PC-3 (cell line): ENCODE data around the gene MRPL57. TPM values are rescaled to one million over a fixed set of nuclear protein-coding genes. Genes with fewer than 3 reads are reported as not detected.
"Not testable (repeated sequence)": the region's sequence is repeated elsewhere in the genome, so short reads cannot be mapped to it uniquely, and the experiment has no call there.

Source experiments
- ATAC-seq: fragments of 200-7000 bp; cut with Tn5 transposase; 2 replicates; pipeline ENCODE4 v1.9.1; 2020; ENCODE audit warnings: mild to moderate bottlenecking, moderate library complexity
- BruUV-seq: library from RNA; stranded (reverse); fragments of 400-500 nt; replicated peaks from 2 replicates; lab custom pipeline; 2021; lab: Mats Ljungman, UMichigan
- CTCF ChIA-PET: fragments of 300-600 bp; sonication (Branson Sonifier 250); formaldehyde crosslinking; loops from one replicate; lab custom pipeline; 2022; ENCODE audit warnings: antibody characterized with exemption; lab: Charles Lee
- POLR2A ChIA-PET: fragments of 300-600 bp; sonication (Branson Sonifier 250); formaldehyde crosslinking; loops from one replicate; lab custom pipeline; 2022; ENCODE audit warnings: antibody characterized with exemption; ENCODE audit not compliant: unreplicated experiment; lab: Charles Lee
- DNase-seq: peaks from one replicate; pipeline ENCODE4 v3.0.0-alpha.2; 2015
- H2AFZ ChIP-seq: fragments of 300-600 bp; sonication (generic); 2 replicates; pipeline ENCODE4 v1.6.0; 2016; ENCODE audit warnings: antibody characterized with exemption, low read length
- H3F3A ChIP-seq: fragments of 300-600 bp; sonication (generic); one replicate; pipeline ENCODE4 v1.6.0; 2017; ENCODE audit warnings: antibody characterized with exemption, low read length, control low read depth, mild to moderate bottlenecking; ENCODE audit not compliant: unreplicated experiment
- H3K27ac ChIP-seq: fragments of 300-600 bp; sonication (generic); 2 replicates; pipeline ENCODE4 v1.5.1; 2016; ENCODE audit warnings: mild to moderate bottlenecking, low read length
- H3K27me3 ChIP-seq: fragments of 300-600 bp; sonication (generic); 2 replicates; pipeline ENCODE4 v1.6.1; 2016; ENCODE audit warnings: low read length, mixed read lengths
- H3K36me3 ChIP-seq: fragments of 300-600 bp; sonication (generic); 2 replicates; pipeline ENCODE4 v1.6.1; 2016; ENCODE audit warnings: low read depth, mixed run types, low read length, mixed read lengths
- H3K4me1 ChIP-seq: fragments of 300-600 bp; sonication (generic); 2 replicates; pipeline ENCODE4 v1.5.1; 2016; ENCODE audit warnings: low read length; ENCODE audit not compliant: insufficient read depth
- H3K4me2 ChIP-seq: fragments of 300-600 bp; sonication (generic); 2 replicates; pipeline ENCODE4 v1.6.0; 2016; ENCODE audit warnings: low read length
- H3K4me3 ChIP-seq: fragments of 300-600 bp; sonication (generic); 2 replicates; pipeline ENCODE4 v1.5.1; 2016; ENCODE audit warnings: mild to moderate bottlenecking, low read length, mixed read lengths
- H3K79me2 ChIP-seq: fragments of 300-600 bp; sonication (generic); 2 replicates; pipeline ENCODE4 v1.6.1; 2017; ENCODE audit warnings: low read length, mixed read lengths
- H3K9ac ChIP-seq: fragments of 300-600 bp; sonication (generic); 2 replicates; pipeline ENCODE4 v1.6.0; 2016; ENCODE audit warnings: mild to moderate bottlenecking, low read length
- H3K9me2 ChIP-seq: fragments of 300-600 bp; sonication (generic); replicated peaks from 2 replicates; pipeline ENCODE4 v1.6.1; 2016; ENCODE audit warnings: mixed run types, low read length, mixed read lengths
- H3K9me3 ChIP-seq: fragments of 300-600 bp; sonication (generic); 2 replicates; pipeline ENCODE4 v1.6.1; 2016; ENCODE audit warnings: low read length, mixed read lengths
- H4K20me1 ChIP-seq: fragments of 300-600 bp; sonication (generic); 2 replicates; pipeline ENCODE4 v1.6.1; 2016; ENCODE audit warnings: low read length, mixed read lengths
- EZH2 ChIP-seq: fragments of 300-600 bp; sonication (generic); IDR thresholded peaks from one replicate; pipeline ENCODE4 v1.6.1; 2017; ENCODE audit warnings: antibody characterized with exemption, mild to moderate bottlenecking, low read length; ENCODE audit not compliant: unreplicated experiment
- EZH2phosphoT487 ChIP-seq: fragments of 300-600 bp; sonication (generic); IDR thresholded peaks from 2 replicates; pipeline ENCODE4 v1.6.1; 2018; ENCODE audit warnings: mild to moderate bottlenecking, antibody characterized with exemption, low read length, borderline replicate concordance
- intact Hi-C: fragments of 100-400 bp; cut with micrococcal nuclease; formaldehyde crosslinking; loops from 2 replicates; pipeline ENCODE4 v1.9.0; 2023
- total RNA-seq: library from RNA; depleted of rRNA; stranded (reverse); fragments of >200 nt; gene quantifications from 2 replicates; pipeline ENCODE4 v1.2.3, GENCODE V29; 2014
- TF ChIP-seq, protein P1 (sequence below): fragments of 300-600 bp; sonication (generic); conservative IDR thresholded peaks from 2 replicates; pipeline ENCODE4 v1.5.1; 2017; ENCODE audit warnings: antibody characterized with exemption, low read depth, mild to moderate bottlenecking, low read length

Gene MRPL57
- total RNA-seq, 1 experiment from 2014 or later, result 92.3 TPM

DNA sequence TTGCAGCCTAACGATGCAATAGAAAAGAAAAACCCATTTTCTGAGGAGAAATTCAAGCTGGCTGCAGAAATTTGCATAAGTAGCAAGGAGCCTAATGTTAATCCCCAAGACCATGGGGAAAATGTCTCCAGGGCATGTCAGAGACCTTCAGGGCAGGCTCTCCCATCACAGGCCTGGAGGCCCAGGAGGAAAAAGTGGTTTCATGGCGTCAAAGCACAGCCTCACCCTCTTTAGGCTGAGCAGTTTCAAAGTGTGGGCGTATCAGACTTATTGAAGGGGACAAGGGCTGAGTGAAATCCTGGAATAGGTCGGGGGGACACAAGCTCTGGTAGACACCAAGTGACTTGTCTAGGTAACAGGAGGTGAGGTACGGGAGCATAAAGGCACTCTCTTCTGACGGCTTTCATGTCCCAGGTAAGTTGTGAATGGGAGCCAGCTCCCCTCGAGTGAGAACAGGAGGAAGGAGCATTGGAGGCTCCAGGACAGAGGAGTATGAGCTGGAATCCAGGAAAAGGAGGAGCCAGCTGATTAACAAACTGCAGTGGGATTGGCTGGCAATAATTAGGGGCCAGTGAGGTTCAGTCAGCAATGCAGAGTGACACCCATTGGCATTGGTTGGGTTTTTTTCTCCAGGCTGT lies 35.8 kb downstream of the MRPL57 start:
- CTCF ChIA-PET, result no interaction called here
- ATAC-seq, result no peak

DNA sequence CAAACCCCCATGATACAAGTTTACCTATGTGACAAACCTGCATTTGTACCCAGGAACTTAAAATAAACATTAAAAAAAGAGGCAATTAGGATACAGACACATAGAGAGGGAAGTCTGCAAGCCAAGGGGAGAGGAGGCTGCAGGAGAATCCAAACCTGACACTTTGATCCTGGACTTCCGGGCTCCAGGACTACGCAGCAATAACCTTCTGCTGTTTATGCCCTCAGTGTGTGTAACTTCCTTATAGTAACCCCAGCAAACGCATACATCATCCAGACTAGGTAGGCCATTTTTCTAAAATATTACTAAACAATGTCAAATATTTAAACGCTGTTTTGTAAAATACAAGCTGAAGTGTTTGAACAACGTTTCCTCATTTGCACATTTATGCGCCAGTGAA lies 39.0 kb downstream of the MRPL57 start:
- ATAC-seq, H3K79me2 ChIP-seq, H3K27ac ChIP-seq, H3K4me3 ChIP-seq, CTCF ChIA-PET, H4K20me1 ChIP-seq, H3F3A ChIP-seq, BruUV-seq, POLR2A ChIA-PET, H3K9ac ChIP-seq, DNase-seq, H2AFZ ChIP-seq, H3K4me1 ChIP-seq, intact Hi-C loops, H3K9me2 ChIP-seq, H3K4me2 ChIP-seq, H3K9me3 ChIP-seq, H3K36me3 ChIP-seq, H3K27me3 ChIP-seq: not testable (repeated sequence)

More for the DNA sequence above, 35.8 kb downstream of the MRPL57 start:
- Histone ChIP-seq H3K4me2 (no peak overlapping the region), H3K9ac (no peak overlapping the region), H3K79me2 (no peaks in the 10 kb centered on the region), H3K9me2 (no peaks in the 10 kb centered on the region), H3K27ac (no peak overlapping the region), H3K27me3 (no peaks in the 10 kb centered on the region; the same call in 1 of the 2 replicates), H3F3A (no peaks in the 10 kb centered on the region), H3K9me3 (no peaks in the 10 kb centered on the region), H3K4me3 (no peak overlapping the region), H3K36me3 (no peaks in the 10 kb centered on the region), H4K20me1 (no peaks in the 10 kb centered on the region), H3K4me1 (no peaks in the 10 kb centered on the region), H2AFZ (no peak overlapping the region)
- no TSS peak for BruUV-seq
- intact Hi-C loops, result no loop called here
- no peak for DNase-seq
- POLR2A ChIA-PET, result no interaction called here
- TF ChIP-seq, protein P1, sequence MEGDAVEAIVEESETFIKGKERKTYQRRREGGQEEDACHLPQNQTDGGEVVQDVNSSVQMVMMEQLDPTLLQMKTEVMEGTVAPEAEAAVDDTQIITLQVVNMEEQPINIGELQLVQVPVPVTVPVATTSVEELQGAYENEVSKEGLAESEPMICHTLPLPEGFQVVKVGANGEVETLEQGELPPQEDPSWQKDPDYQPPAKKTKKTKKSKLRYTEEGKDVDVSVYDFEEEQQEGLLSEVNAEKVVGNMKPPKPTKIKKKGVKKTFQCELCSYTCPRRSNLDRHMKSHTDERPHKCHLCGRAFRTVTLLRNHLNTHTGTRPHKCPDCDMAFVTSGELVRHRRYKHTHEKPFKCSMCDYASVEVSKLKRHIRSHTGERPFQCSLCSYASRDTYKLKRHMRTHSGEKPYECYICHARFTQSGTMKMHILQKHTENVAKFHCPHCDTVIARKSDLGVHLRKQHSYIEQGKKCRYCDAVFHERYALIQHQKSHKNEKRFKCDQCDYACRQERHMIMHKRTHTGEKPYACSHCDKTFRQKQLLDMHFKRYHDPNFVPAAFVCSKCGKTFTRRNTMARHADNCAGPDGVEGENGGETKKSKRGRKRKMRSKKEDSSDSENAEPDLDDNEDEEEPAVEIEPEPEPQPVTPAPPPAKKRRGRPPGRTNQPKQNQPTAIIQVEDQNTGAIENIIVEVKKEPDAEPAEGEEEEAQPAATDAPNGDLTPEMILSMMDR, result no peak
- TF ChIP-seq EZH2, result no peak
- no peak for TF ChIP-seq EZH2phosphoT487

DNA sequence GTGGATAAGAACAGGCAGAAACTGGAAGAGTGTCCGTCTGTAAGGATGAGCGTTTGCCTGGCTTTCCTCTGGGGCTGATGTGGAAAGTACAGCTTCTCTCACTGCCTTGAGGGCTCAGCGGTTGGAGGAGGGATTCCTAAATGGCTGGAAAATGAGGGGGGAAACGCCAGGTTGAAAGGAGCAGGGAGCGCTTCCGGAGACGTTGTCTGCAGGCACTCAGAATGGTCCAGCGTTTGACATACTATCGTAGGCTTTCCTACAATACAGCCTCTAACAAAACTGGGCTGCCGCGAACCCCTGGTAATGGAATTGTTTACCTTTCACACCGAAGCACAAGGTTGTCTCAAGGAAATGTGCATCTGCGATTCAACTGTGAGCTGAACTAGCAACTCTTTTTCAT lies 39.9 kb downstream of the MRPL57 start:
- ATAC-seq, result no peak
- TF ChIP-seq, protein P1, result no peak
- TF ChIP-seq EZH2phosphoT487 (no peak), EZH2 (no peak)
- Histone ChIP-seq H3K79me2 (no peaks in the 10 kb centered on the region), H3K27ac (no peak overlapping the region), H3K9me2 (no peaks in the 10 kb centered on the region), H3K4me1 (no peaks in the 10 kb centered on the region), H3K9me3 (no peaks in the 10 kb centered on the region), H3K36me3 (no peaks in the 10 kb centered on the region), H4K20me1 (no peaks in the 10 kb centered on the region), H3F3A (no peaks in the 10 kb centered on the region), H3K27me3 (no peaks in the 10 kb centered on the region), H3K4me2 (no peak overlapping the region), H3K9ac (no peak overlapping the region), H2AFZ (no peak overlapping the region), H3K4me3 (no peak overlapping the region)
- intact Hi-C loops, result no loop called here
- DNase-seq, result no peak
- POLR2A ChIA-PET, result no interaction called here
- BruUV-seq, result no TSS peak
- CTCF ChIA-PET, result no interaction called here
